Measurements from ENCODE around the gene SLC29A3.
A peak's percentile ranks its signal among the peaks of the same experiment; 100 is the strongest.

- TF ChIP-seq CTCF (conservative IDR thresholded peaks at IDR 0.05), result peak; percentile 98
- no peak for TF ChIP-seq EZH2 (IDR thresholded peaks at IDR 0.05; ENCODE audit: low read depth)
Observed at GRCh38 chr10:71383972-71384687, 65.1 kb downstream of the SLC29A3 start.
